DND-41 (cell line): ENCODE measurements around the gene HOXB7.

ENCODE experiments used
- EZH2 ChIP-seq: IDR thresholded peaks from 3 replicates; pipeline ENCODE4 v1.6.1; 2012; ENCODE audit warnings: borderline replicate concordance, low read depth, mild to moderate bottlenecking, moderate library complexity, low read length, inconsistent platforms; ENCODE audit not compliant: severe bottlenecking
- TF ChIP-seq, protein P1 (sequence below): IDR thresholded peaks from 2 replicates; pipeline ENCODE4 v1.5.1; 2012; ENCODE audit warnings: borderline replicate concordance, low read length, moderate library complexity, mild to moderate bottlenecking; ENCODE audit not compliant: poor library complexity, severe bottlenecking; ENCODE audit errors: extremely low read depth

DNA sequence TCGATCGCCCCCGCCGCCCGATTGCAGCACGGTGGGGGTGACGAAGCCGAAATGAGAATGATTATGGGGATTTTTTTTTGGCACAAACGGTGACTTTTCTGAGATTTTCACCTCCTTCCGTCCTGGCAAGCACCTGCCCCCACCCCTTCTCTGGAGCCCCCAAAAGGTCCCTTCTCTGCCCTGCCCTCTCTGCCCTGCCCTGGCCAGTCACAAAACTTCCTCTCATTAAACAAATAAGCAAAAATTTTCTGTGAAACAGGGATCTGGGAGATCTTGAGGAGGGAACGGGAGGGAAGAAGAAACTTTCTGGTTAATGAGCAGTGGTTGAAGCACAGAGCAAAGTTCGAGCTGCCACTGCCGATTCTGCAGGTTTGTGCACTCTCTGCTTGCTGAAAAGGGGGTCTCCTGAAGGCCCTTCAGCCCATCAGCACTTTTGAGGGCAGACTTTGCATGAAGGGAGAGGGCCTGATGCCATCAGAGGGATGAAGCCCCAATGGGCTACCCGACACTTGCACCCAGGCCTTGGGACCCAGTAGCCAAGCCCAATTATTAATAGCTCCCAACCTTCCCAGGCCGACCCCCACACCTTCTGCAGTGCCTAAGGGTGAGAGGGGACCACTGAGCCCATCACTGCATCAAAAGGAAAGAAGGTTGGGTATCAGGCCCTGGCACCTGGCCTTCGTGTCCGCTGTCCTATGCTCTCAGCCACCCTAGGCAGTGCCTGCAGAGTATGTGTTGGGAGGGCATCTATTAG, 5.3 kb upstream of the HOXB7 start:
- TF ChIP-seq, protein P1, sequence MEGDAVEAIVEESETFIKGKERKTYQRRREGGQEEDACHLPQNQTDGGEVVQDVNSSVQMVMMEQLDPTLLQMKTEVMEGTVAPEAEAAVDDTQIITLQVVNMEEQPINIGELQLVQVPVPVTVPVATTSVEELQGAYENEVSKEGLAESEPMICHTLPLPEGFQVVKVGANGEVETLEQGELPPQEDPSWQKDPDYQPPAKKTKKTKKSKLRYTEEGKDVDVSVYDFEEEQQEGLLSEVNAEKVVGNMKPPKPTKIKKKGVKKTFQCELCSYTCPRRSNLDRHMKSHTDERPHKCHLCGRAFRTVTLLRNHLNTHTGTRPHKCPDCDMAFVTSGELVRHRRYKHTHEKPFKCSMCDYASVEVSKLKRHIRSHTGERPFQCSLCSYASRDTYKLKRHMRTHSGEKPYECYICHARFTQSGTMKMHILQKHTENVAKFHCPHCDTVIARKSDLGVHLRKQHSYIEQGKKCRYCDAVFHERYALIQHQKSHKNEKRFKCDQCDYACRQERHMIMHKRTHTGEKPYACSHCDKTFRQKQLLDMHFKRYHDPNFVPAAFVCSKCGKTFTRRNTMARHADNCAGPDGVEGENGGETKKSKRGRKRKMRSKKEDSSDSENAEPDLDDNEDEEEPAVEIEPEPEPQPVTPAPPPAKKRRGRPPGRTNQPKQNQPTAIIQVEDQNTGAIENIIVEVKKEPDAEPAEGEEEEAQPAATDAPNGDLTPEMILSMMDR, result no peak
- TF ChIP-seq EZH2, result no peak
